Upper lobe of left lung (tissue), 6 donors: ENCODE results near the gene TCEA2. TPM values are rescaled to one million over a fixed set of nuclear protein-coding genes. Genes with fewer than 3 reads are reported as not detected.

ENCODE experiments used
- ATAC-seq, 2 donors: fragments of 200-7000 bp; cut with Tn5 transposase; one replicate each; pipeline ENCODE4 v1.9.1; 2022; ENCODE audit warnings: mild to moderate bottlenecking in 2 of 2, moderate library complexity in 2 of 2; ENCODE audit not compliant: low FRiP score in 2 of 2
- DNase-seq, 2 donors: peaks; one replicate each; pipeline ENCODE4 v3.0.0-alpha.2; 2019 to 2020
- H3K27ac ChIP-seq, 4 donors: fragments of 200-600 bp; sonication (generic); one replicate each; pipeline ENCODE4 v1.5.1; 2016 to 2019
- H3K27me3 ChIP-seq, 4 donors: fragments of 200-600 bp; sonication (generic); one replicate each; pipeline ENCODE4 v1.5.1; 2017 to 2019
- H3K36me3 ChIP-seq, 4 donors: fragments of 200-600 bp; sonication (generic); one replicate each; pipeline ENCODE4 v1.5.1; 2016 to 2019
- H3K4me1 ChIP-seq, 4 donors: fragments of 200-600 bp; sonication (generic); one replicate each; pipeline ENCODE4 v1.5.1; 2018 to 2019
- H3K4me3 ChIP-seq, 4 donors: fragments of 200-600 bp; sonication (generic); one replicate each; pipeline ENCODE4 v1.5.1; 2017 to 2019; ENCODE audit warnings: mild to moderate bottlenecking in 2 of 4, moderate library complexity in 1 of 4
- H3K9me3 ChIP-seq, 4 donors: fragments of 200-600 bp; sonication (generic); one replicate each; pipeline ENCODE4 v1.5.1; 2018 to 2019
- CTCF ChIP-seq, 6 experiments: fragments of 450-650 bp in 4 of 6; fragments of 200-600 bp in 2 of 6; sonication (generic) in 2 of 6; IDR thresholded peaks; one replicate each; pipeline ENCODE4 v1.5.1; 2016 to 2019; ENCODE audit warnings: antibody characterized with exemption in 6 of 6
- EP300 ChIP-seq, 4 donors: sonication (generic); formaldehyde crosslinking; IDR thresholded peaks; one replicate each; pipeline ENCODE4 v1.5.1; 2017; ENCODE audit warnings: antibody characterized with exemption in 4 of 4, control low read depth in 2 of 4
- POLR2A ChIP-seq, 4 donors: fragments of 450-650 bp; IDR thresholded peaks; one replicate each; pipeline ENCODE4 v1.5.1; 2016 to 2017; ENCODE audit warnings: antibody characterized with exemption in 4 of 4, mild to moderate bottlenecking in 2 of 4
- POLR2AphosphoS5 ChIP-seq, 2 donors: sonication (generic); formaldehyde crosslinking; IDR thresholded peaks; one replicate each; pipeline ENCODE4 v1.5.1; 2017; ENCODE audit warnings: antibody characterized with exemption in 2 of 2
- WGBS, 2 donors: methylation state at CpG; one replicate each; pipeline ENCODE4 v1.1.5; 2017 to 2018; 5-methylcytosine and 5-hydroxymethylcytosine counted together
- total RNA-seq, 6 donors: library from RNA; depleted of rRNA in 4 of 6; stranded (reverse); fragments of >200 nt in 4 of 6; gene quantifications; one replicate each; pipeline versions ENCODE4 v1.1.0 to v1.2.1, GENCODE V29; 2016 to 2021
- donor health status: DM: no; HTN: no; CAD: no; lungs with moderate emphysema.
- donor health status: DM: no; HTN: yes; CAD: no; lungs with severe emphysema.

TCEA2 gene
- total RNA-seq, 6 donors from 2014 or later, result 21.7 to 56.0 (median 28.4) TPM

- peaks cover 17 to 77% (median 60%) of the 10 kb centered on the region in 4 donors for H3K36me3 ChIP-seq
These were observed 30.0 kb upstream of the TCEA2 start for GRCh38 chr20:64032706-64033624.

GRCh38 chr20:64033981-64034493 lies 29.0 kb upstream of the TCEA2 start:
- DNase-seq (peak in 1 of 2 donors; percentile 69), ATAC-seq (no peak)
- Histone ChIP-seq H3K36me3 (peaks cover 17 to 66% (median 52%) of the 10 kb centered on the region in 4 donors), H3K4me1 (peaks cover 12 to 19% (median 16%) of the 10 kb centered on the region in 4 donors), H3K27ac (no peak overlapping the region), H3K27me3 (peaks cover 0 to 10% (median 2%) of the 10 kb centered on the region in 4 donors), H3K4me3 (no peak overlapping the region), H3K9me3 (no peaks in the 10 kb centered on the region)
- 83 to 88% methylated on average over 8 to 11 of the region's 11 CpGs for WGBS, 2 donors
- TF ChIP-seq CTCF (IDR thresholded peaks at IDR 0.05) (no peak), POLR2A (IDR thresholded peaks at IDR 0.05) (no peak), EP300 (IDR thresholded peaks at IDR 0.05) (no peak), POLR2AphosphoS5 (IDR thresholded peaks at IDR 0.05) (no peak)

More at GRCh38 chr20:64032706-64033624, 30.0 kb upstream of the TCEA2 start:
- peaks cover 4 to 8% (median 6%) of the 10 kb centered on the region in 4 donors for H3K4me1 ChIP-seq
- TF ChIP-seq POLR2A (IDR thresholded peaks at IDR 0.05) (no peak), EP300 (IDR thresholded peaks at IDR 0.05) (no peak), CTCF (IDR thresholded peaks at IDR 0.05) (no peak), POLR2AphosphoS5 (IDR thresholded peaks at IDR 0.05) (no peak)
- WGBS, 2 donors, result 95 to 96% methylated on average over 25 to 30 of the region's 31 CpGs
- ATAC-seq, result no peak
- no peak overlapping the region for H3K4me3 ChIP-seq
- peak in 1 of 2 donors; percentile 66 for DNase-seq
- peaks cover 0 to 6% (median 2%) of the 10 kb centered on the region in 4 donors for H3K27me3 ChIP-seq
- H3K27ac ChIP-seq, result no peak overlapping the region
- H3K9me3 ChIP-seq, result no peaks in the 10 kb centered on the region

- ATAC-seq (no peak), DNase-seq (peak in 1 of 2 donors; percentile 62)
- H3K27ac ChIP-seq, result no peak overlapping the region
- no peaks in the 10 kb centered on the region for H3K9me3 ChIP-seq
- 79 to 89% methylated on average over 13 to 15 of the region's 17 CpGs for WGBS, 2 donors
- H3K4me1 ChIP-seq, result peaks cover 24 to 31% (median 27%) of the 10 kb centered on the region in 4 donors
- H3K27me3 ChIP-seq, result peaks cover 0 to 12% (median 5%) of the 10 kb centered on the region in 4 donors
- TF ChIP-seq CTCF (IDR thresholded peaks at IDR 0.05), result no peak
- no peak for TF ChIP-seq POLR2A (IDR thresholded peaks at IDR 0.05)
- no peak for TF ChIP-seq POLR2AphosphoS5 (IDR thresholded peaks at IDR 0.05)
- no peak for TF ChIP-seq EP300 (IDR thresholded peaks at IDR 0.05)
- peaks cover 12 to 53% (median 40%) of the 10 kb centered on the region in 4 donors for H3K36me3 ChIP-seq
- H3K4me3 ChIP-seq, result no peak overlapping the region
These were observed 27.7 kb upstream of the TCEA2 start for GRCh38 chr20:64035066-64035932.

- no peak for TF ChIP-seq EP300 (IDR thresholded peaks at IDR 0.05)
- no peak for TF ChIP-seq POLR2AphosphoS5 (IDR thresholded peaks at IDR 0.05)
- no peak for TF ChIP-seq POLR2A (IDR thresholded peaks at IDR 0.05)
- no peak for TF ChIP-seq CTCF (IDR thresholded peaks at IDR 0.05)
- H3K4me3 ChIP-seq, result no peak within 1 kb of the TSS
- 76 to 83% methylated on average over 2 to 10 of the region's 10 CpGs for WGBS, 2 donors
- H3K27me3 ChIP-seq, result peaks cover 0 to 17% (median 6%) of the 10 kb centered on the region in 4 donors
- no peak for ATAC-seq
- peak in 1 of 2 donors; percentile 49 for DNase-seq
- no peak within 1 kb of the TSS for H3K27ac ChIP-seq
- H3K9me3 ChIP-seq, result no peaks in the 10 kb centered on the region
- H3K36me3 ChIP-seq, result peaks cover 8 to 47% (median 33%) of the 10 kb centered on the region in 4 donors
- H3K4me1 ChIP-seq, result peaks cover 30 to 38% (median 33%) of the 10 kb centered on the region in 4 donors
These were observed 27.1 kb upstream of the TCEA2 start, which contains the start of gene C20orf204 for GRCh38 chr20:64035933-64036345. Gene C20orf204, plus strand, starts transcription at chr20:64036182. Its CDS starts 142 bp downstream, at chr20:64036324.
